Activated CD4-positive, alpha-beta T cell treated with anti-CD3 and anti-CD28 coated beads, Interleukin-2, amount 50 U/mL, for 48 hours (primary cell): ENCODE data around the gene IFITM2.
A peak's percentile ranks its signal among the peaks of the same experiment; 100 is the strongest.
"Not testable (repeated sequence)": the region's sequence is repeated elsewhere in the genome, so short reads cannot be mapped to it uniquely, and the experiment has no call there.

ENCODE experiments used
- DNase-seq, 2 experiments: peaks; one replicate each; pipeline ENCODE4 v3.0.0-alpha.2; 2020

The IFITM2 gene

GRCh38 chr11:309979-310572 is 2.5 kb downstream of the IFITM2 start:
- not testable (repeated sequence) for DNase-seq

- peak in 1 of 2 experiments; percentile 43 for DNase-seq
These were observed 3.6 kb downstream of the IFITM2 start for GRCh38 chr11:311013-311748.

GRCh38 chr11:312092-312816 is 4.6 kb downstream of the IFITM2 start:
- DNase-seq: peak in 1 of 2 experiments; percentile 59

GRCh38 chr11:313304-313786 is 5.7 kb downstream of the IFITM2 start:
- DNase-seq: peak in 1 of 2 experiments; percentile 40

GRCh38 chr11:313787-314553 is 6.4 kb downstream of the IFITM2 start, which contains the start of gene IFITM1:
Gene IFITM1 (plus strand): TSS chr11:314040. CDS start chr11:314171, 131 bp downstream.
- peak; percentile 56 to 65 for DNase-seq

GRCh38 chr11:314554-314875 is 6.9 kb downstream of the IFITM2 start:
- peak in 1 of 2 experiments; percentile 41 for DNase-seq

- DNase-seq: peak; percentile 33 to 44
These were observed 7.5 kb downstream of the IFITM2 start for GRCh38 chr11:315051-315481.

GRCh38 chr11:315516-315994 is 7.9 kb downstream of the IFITM2 start:
- DNase-seq: peak in 1 of 2 experiments; percentile 40

GRCh38 chr11:316031-316701 is 8.6 kb downstream of the IFITM2 start:
- peak; percentile 34 to 43 for DNase-seq

- no peak for DNase-seq
These were observed 9.3 kb downstream of the IFITM2 start for GRCh38 chr11:316891-317301.

- not testable (repeated sequence) for DNase-seq
These were observed 10.2 kb downstream of the IFITM2 start for GRCh38 chr11:317668-318404.

- not testable (repeated sequence) for DNase-seq
These were observed 10.9 kb downstream of the IFITM2 start for GRCh38 chr11:318405-319120.

- not testable (repeated sequence) for DNase-seq
These were observed 11.7 kb downstream of the IFITM2 start for GRCh38 chr11:319121-319887.

- DNase-seq: not testable (repeated sequence)
These were observed 12.3 kb downstream of the IFITM2 start for GRCh38 chr11:319888-320273.

- DNase-seq: no peak
These were observed 16.5 kb downstream of the IFITM2 start for GRCh38 chr11:324156-324555.

- DNase-seq: not testable (repeated sequence)
These were observed 17.2 kb downstream of the IFITM2 start for GRCh38 chr11:324593-325517.

GRCh38 chr11:325796-326591 is 18.4 kb downstream of the IFITM2 start:
- DNase-seq: no peak

GRCh38 chr11:326592-326841 is 18.9 kb downstream of the IFITM2 start:
- DNase-seq: no peak
